ENCODE data around the gene VTA1. TPM values are rescaled to one million over a fixed set of nuclear protein-coding genes. Genes with fewer than 3 reads are reported as not detected.

VTA1 gene
- polyA plus RNA-seq, 1 donor from 2014 or later = 126 TPM

DNA sequence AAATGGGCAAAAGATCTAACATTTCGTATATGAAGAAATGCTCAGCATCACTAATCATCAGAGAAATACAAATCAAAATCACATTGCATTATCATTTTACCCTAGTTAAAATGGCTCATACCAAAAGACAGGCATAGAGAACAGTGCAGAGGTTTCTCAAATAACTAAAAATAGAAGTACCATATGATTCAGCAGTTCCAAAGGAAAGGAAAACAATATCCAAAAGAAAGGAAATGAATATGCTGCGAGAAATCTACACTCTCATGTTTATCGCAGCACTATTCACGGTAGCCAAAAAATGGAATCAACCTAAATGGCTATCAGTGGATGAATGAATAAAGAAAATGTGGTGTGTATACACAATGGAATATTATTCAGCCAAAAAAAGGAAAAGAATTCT lies 63.5 kb downstream of the VTA1 start:
- Histone ChIP-seq H3F3A (ENCODE audit: insufficient read depth, low read length, poor library complexity, severe bottlenecking) (no peaks in the 10 kb centered on the region), H3K27ac (ENCODE audit: low read length) (no peak overlapping the region), H3K27me3 (ENCODE audit: insufficient read depth, low read depth, low read length) (no peaks in the 10 kb centered on the region), H3K79me2 (replicated peaks; ENCODE audit: insufficient read depth, low read length) (no peaks in the 10 kb centered on the region), H2AFZ (ENCODE audit: low read depth, low read length) (no peak overlapping the region), H3K9me2 (ENCODE audit: insufficient read depth, low read length) (no peaks in the 10 kb centered on the region), H3K36me3 (ENCODE audit: insufficient read depth, low read length) (peaks cover 19% of the 10 kb centered on the region), H3K9me3 (ENCODE audit: low read length) (peaks cover 7% of the 10 kb centered on the region), H4K20me1 (ENCODE audit: insufficient read depth) (no peaks in the 10 kb centered on the region), H3K4me2 (ENCODE audit: low read length) (no peak overlapping the region), H3K4me3 (ENCODE audit: low read length) (no peak overlapping the region), H3K9ac (ENCODE audit: low read length) (no peak overlapping the region)
- TF ChIP-seq RAD21 (conservative IDR thresholded peaks at IDR 0.05) = no peak
- no peak for TF ChIP-seq EZH2 (IDR thresholded peaks at IDR 0.05; ENCODE audit: borderline replicate concordance, insufficient read depth, low read length, poor library complexity, severe bottlenecking)
- no peak for TF ChIP-seq MXI1 (conservative IDR thresholded peaks at IDR 0.05; ENCODE audit: poor library complexity, severe bottlenecking)
- no peak for TF ChIP-seq EP300 (conservative IDR thresholded peaks at IDR 0.05; ENCODE audit: poor library complexity, severe bottlenecking)
- TF ChIP-seq POLR2AphosphoS5 (IDR thresholded peaks at IDR 0.05) = no peak
- no peak for TF ChIP-seq SMC3 (conservative IDR thresholded peaks at IDR 0.05; ENCODE audit: poor library complexity)
- no peak for TF ChIP-seq TAF1 (IDR thresholded peaks at IDR 0.05; ENCODE audit: low read depth)
- TF ChIP-seq, protein P1, sequence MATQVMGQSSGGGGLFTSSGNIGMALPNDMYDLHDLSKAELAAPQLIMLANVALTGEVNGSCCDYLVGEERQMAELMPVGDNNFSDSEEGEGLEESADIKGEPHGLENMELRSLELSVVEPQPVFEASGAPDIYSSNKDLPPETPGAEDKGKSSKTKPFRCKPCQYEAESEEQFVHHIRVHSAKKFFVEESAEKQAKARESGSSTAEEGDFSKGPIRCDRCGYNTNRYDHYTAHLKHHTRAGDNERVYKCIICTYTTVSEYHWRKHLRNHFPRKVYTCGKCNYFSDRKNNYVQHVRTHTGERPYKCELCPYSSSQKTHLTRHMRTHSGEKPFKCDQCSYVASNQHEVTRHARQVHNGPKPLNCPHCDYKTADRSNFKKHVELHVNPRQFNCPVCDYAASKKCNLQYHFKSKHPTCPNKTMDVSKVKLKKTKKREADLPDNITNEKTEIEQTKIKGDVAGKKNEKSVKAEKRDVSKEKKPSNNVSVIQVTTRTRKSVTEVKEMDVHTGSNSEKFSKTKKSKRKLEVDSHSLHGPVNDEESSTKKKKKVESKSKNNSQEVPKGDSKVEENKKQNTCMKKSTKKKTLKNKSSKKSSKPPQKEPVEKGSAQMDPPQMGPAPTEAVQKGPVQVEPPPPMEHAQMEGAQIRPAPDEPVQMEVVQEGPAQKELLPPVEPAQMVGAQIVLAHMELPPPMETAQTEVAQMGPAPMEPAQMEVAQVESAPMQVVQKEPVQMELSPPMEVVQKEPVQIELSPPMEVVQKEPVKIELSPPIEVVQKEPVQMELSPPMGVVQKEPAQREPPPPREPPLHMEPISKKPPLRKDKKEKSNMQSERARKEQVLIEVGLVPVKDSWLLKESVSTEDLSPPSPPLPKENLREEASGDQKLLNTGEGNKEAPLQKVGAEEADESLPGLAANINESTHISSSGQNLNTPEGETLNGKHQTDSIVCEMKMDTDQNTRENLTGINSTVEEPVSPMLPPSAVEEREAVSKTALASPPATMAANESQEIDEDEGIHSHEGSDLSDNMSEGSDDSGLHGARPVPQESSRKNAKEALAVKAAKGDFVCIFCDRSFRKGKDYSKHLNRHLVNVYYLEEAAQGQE (IDR thresholded peaks at IDR 0.05; ENCODE audit: borderline replicate concordance) = no peak
- no peak for TF ChIP-seq CTCF (IDR thresholded peaks at IDR 0.05; ENCODE audit: poor library complexity, severe bottlenecking)

GRCh38 chr6:142213402-142213801 lies 66.3 kb downstream of the VTA1 start:
- Histone ChIP-seq H3F3A (ENCODE audit: insufficient read depth, low read length, poor library complexity, severe bottlenecking) (no peaks in the 10 kb centered on the region), H3K9me2 (ENCODE audit: insufficient read depth, low read length) (no peaks in the 10 kb centered on the region), H3K79me2 (replicated peaks; ENCODE audit: insufficient read depth, low read length) (no peaks in the 10 kb centered on the region), H3K36me3 (ENCODE audit: insufficient read depth, low read length) (peaks cover 13% of the 10 kb centered on the region), H3K27ac (ENCODE audit: low read length) (no peak overlapping the region), H4K20me1 (ENCODE audit: insufficient read depth) (no peaks in the 10 kb centered on the region), H3K4me3 (ENCODE audit: low read length) (no peak overlapping the region), H3K9ac (ENCODE audit: low read length) (no peak overlapping the region), H3K9me3 (ENCODE audit: low read length) (peaks cover 7% of the 10 kb centered on the region), H3K4me2 (ENCODE audit: low read length) (no peak overlapping the region), H3K27me3 (ENCODE audit: insufficient read depth, low read depth, low read length) (no peaks in the 10 kb centered on the region), H2AFZ (ENCODE audit: low read depth, low read length) (no peak overlapping the region)
- no peak for TF ChIP-seq POLR2AphosphoS5 (IDR thresholded peaks at IDR 0.05)
- TF ChIP-seq CTCF (IDR thresholded peaks at IDR 0.05; ENCODE audit: poor library complexity, severe bottlenecking) = no peak
- no peak for TF ChIP-seq TAF1 (IDR thresholded peaks at IDR 0.05; ENCODE audit: low read depth)
